GM12878 (cell line): ENCODE measurements around the gene ZNF669. TPM values are rescaled to one million over a fixed set of nuclear protein-coding genes. Genes with fewer than 3 reads are reported as not detected.

Experiments used
- ATAC-seq: fragments of 200-7000 bp; cut with Tn5 transposase; 3 replicates; pipeline ENCODE4 v1.9.1; 2020; ENCODE audit warnings: mild to moderate bottlenecking, moderate library complexity
- BruUV-seq: library from RNA; stranded (reverse); fragments of 400-500 nt; replicated peaks from 2 replicates; lab custom pipeline; 2021; lab: Mats Ljungman, UMichigan
- CTCF ChIA-PET: fragments of 300-600 bp; sonication (Branson Sonifier 250); formaldehyde crosslinking; extraction: SDS; loops from one replicate; lab custom pipeline; 2021; ENCODE audit warnings: inconsistent platforms; lab: Yijun Ruan, JAX
- POLR2A ChIA-PET: fragments of 350-600 bp; formaldehyde crosslinking; extraction: SDS; loops from one replicate; lab custom pipeline; 2021; ENCODE audit warnings: inconsistent platforms; lab: Charles Lee
- RAD21 ChIA-PET: fragments of 300-600 bp; sonication (Branson Sonifier 250); formaldehyde crosslinking; loops from one replicate; lab custom pipeline; 2023; ENCODE audit warnings: antibody characterized with exemption; ENCODE audit not compliant: unreplicated experiment; lab: Charles Lee
- SMC1A ChIA-PET: fragments of 300-600 bp; sonication (Branson Sonifier 250); formaldehyde crosslinking; loops from one replicate; lab custom pipeline; 2023; ENCODE audit not compliant: unreplicated experiment, uncharacterized antibody; lab: Charles Lee
- DNase-seq: peaks from one replicate; pipeline ENCODE4 v3.0.0-alpha.2; 2011; ENCODE audit warnings: low read depth, low spot score
- FAIRE-seq: peaks from 3 replicates; lab custom pipeline; 2011; peaks lifted over from hg19 to GRCh38; lab: Jason Lieb, UNC
- H2AFZ ChIP-seq: 2 replicates; pipeline ENCODE4 v1.6.0; 2011; ENCODE audit warnings: low read depth, low read length, control low read depth; ENCODE audit not compliant: control insufficient read depth
- H3K27ac ChIP-seq: 2 replicates; pipeline ENCODE4 v1.5.1; 2011; ENCODE audit warnings: control low read depth; ENCODE audit not compliant: control insufficient read depth, insufficient read depth
- H3K27me3 ChIP-seq, 2 experiments: replicated peaks in 1 of 2; 2 replicates each; pipeline versions ENCODE4 v1.6.0 to v1.6.1; 2011; ENCODE audit warnings: low read length in 1 of 2; ENCODE audit not compliant: control insufficient read depth in 2 of 2, insufficient read depth in 2 of 2
- H3K36me3 ChIP-seq, 2 experiments: 2 replicates each; pipeline ENCODE4 v1.5.1; 2011; ENCODE audit warnings: low read length in 1 of 2; ENCODE audit not compliant: control insufficient read depth in 2 of 2, insufficient read depth in 2 of 2
- H3K4me1 ChIP-seq: 2 replicates; pipeline ENCODE4 v1.6.1; 2011; ENCODE audit warnings: mild to moderate bottlenecking, low read length, moderate library complexity, mixed read lengths; ENCODE audit not compliant: control insufficient read depth, insufficient read depth
- H3K4me2 ChIP-seq: 2 replicates; pipeline ENCODE4 v1.6.0; 2011; ENCODE audit warnings: control low read depth; ENCODE audit not compliant: control insufficient read depth, insufficient read depth
- H3K4me3 ChIP-seq: fragments of 200-600 bp; sonication (generic); 2 replicates; pipeline ENCODE4 v1.5.1; 2016
- H3K79me2 ChIP-seq: 2 replicates; pipeline ENCODE4 v1.6.0; 2011; ENCODE audit warnings: low read length; ENCODE audit not compliant: control insufficient read depth, insufficient read depth
- H3K9ac ChIP-seq: 2 replicates; pipeline ENCODE4 v1.8.0; 2011; ENCODE audit warnings: low read length, control low read depth, mixed read lengths; ENCODE audit not compliant: control insufficient read depth, insufficient read depth
- H3K9me3 ChIP-seq: replicated peaks from 3 replicates; pipeline ENCODE4 v1.5.1; 2011; ENCODE audit warnings: mild to moderate bottlenecking, low read length; ENCODE audit not compliant: control insufficient read depth, insufficient read depth
- H4K20me1 ChIP-seq: 2 replicates; pipeline ENCODE4 v1.6.0; 2011; ENCODE audit not compliant: control insufficient read depth, insufficient read depth
- BRCA1 ChIP-seq: IDR thresholded peaks from 2 replicates; pipeline ENCODE4 v1.6.1; 2011; ENCODE audit warnings: low read depth, low read length, improper control_type of control experiment
- CHD2 ChIP-seq: IDR thresholded peaks from 2 replicates; pipeline ENCODE4 v1.6.1; 2011; ENCODE audit warnings: low read depth, low read length, improper control_type of control experiment, borderline replicate concordance
- EP300 ChIP-seq, 2 experiments: fragments of 150-350 bp in 1 of 2; IDR thresholded peaks; 2 replicates each; pipeline ENCODE4 v1.6.1; 2011 to 2012; ENCODE audit warnings: low read depth in 2 of 2, low read length in 2 of 2, borderline replicate concordance in 1 of 2, improper control_type of control experiment in 1 of 2, inconsistent platforms in 1 of 2; ENCODE audit not compliant: control insufficient read depth in 1 of 2
- RAD21 ChIP-seq: IDR thresholded peaks from 2 replicates; pipeline ENCODE4 v1.6.1; 2011; ENCODE audit warnings: mild to moderate bottlenecking, low read depth, low read length, moderate library complexity; ENCODE audit not compliant: insufficient read depth
- RELA ChIP-seq: fragments of 450-650 bp; IDR thresholded peaks from 2 replicates; pipeline ENCODE4 v1.8.0; 2014; ENCODE audit warnings: borderline replicate concordance; ENCODE audit not compliant: partially characterized antibody
- SMAD5 ChIP-seq: IDR thresholded peaks from 2 replicates; pipeline ENCODE4 v1.6.1; 2016; ENCODE audit warnings: antibody characterized with exemption, low read depth
- TCF7 ChIP-seq: IDR thresholded peaks from 2 replicates; pipeline ENCODE4 v1.6.1; 2014; ENCODE audit warnings: antibody characterized with exemption, borderline replicate concordance
- YBX1 ChIP-seq: fragments of 450-650 bp; IDR thresholded peaks from 2 replicates; pipeline ENCODE4 v1.6.1; 2016; ENCODE audit warnings: antibody characterized with exemption
- ZNF384 ChIP-seq: IDR thresholded peaks from 2 replicates; pipeline ENCODE4 v1.6.1; 2012; ENCODE audit warnings: low read depth, mild to moderate bottlenecking, low read length, improper control_type of control experiment, borderline replicate concordance
- ZNF622 ChIP-seq: fragments of 450-650 bp; IDR thresholded peaks from 2 replicates; pipeline ENCODE4 v1.6.1; 2017; ENCODE audit warnings: mild to moderate bottlenecking, inconsistent platforms
- WGBS: methylation state at CpG from one replicate; pipeline ENCODE4 v1.1.6; 2016; ENCODE audit warnings: low lambda C conversion rate; ENCODE audit not compliant: insufficient replicate concordance, insufficient coverage; ENCODE audit errors: missing lambda C conversion rate; 5-methylcytosine and 5-hydroxymethylcytosine counted together
- in situ Hi-C: fragments of 300-500 bp; cut with MboI; formaldehyde crosslinking; loops from 9 replicates; pipeline ENCODE4 v1.14.3; 2018; ENCODE audit warnings: mixed read lengths
- intact Hi-C: fragments of 100-400 bp; cut with micrococcal nuclease; formaldehyde crosslinking; loops from one replicate; pipeline ENCODE4 v1.14.2; 2022; ENCODE audit not compliant: unreplicated experiment
- polyA plus RNA-seq, 11 experiments: library from polyadenylated mRNA; depleted of rRNA in 4 of 11; unstranded in 6 of 11; stranded (reverse) in 5 of 11; fragments of >200 nt; fragmentation: Nextera tagmentation in 4 of 11; fragmentation: Illumina TruSeq in 1 of 11; extraction: Ambion mirVana in 4 of 11; extraction: Trizol in 1 of 11; gene quantifications; 1 replicate in 1 of 11; 2 replicates in 10 of 11; pipeline versions ENCODE4 v1.2.1 to v1.2.3, GENCODE V29; 2011 to 2016; ENCODE audit warnings: inconsistent platforms in 2 of 11, missing spikeins in 2 of 11, low read depth in 1 of 11
- total RNA-seq, 4 experiments: library from RNA; depleted of rRNA in 3 of 4; stranded (reverse); fragments of >200 nt in 3 of 4; fragmentation: Illumina TruSeq in 1 of 4; extraction: Trizol in 1 of 4; gene quantifications; 2 replicates each; pipeline versions ENCODE4 v1.2.1 to v1.2.3, GENCODE V29; 2013 to 2021
- TF ChIP-seq, protein P1 (sequence below), 3 experiments: IDR thresholded peaks in 2 of 3; conservative IDR thresholded peaks in 1 of 3; 2 replicates each; pipeline ENCODE4 v1.5.1; 2011; ENCODE audit warnings: low read depth in 3 of 3, low read length in 3 of 3, mild to moderate bottlenecking in 3 of 3, control low read depth in 2 of 3, moderate library complexity in 2 of 3, inconsistent platforms in 1 of 3, mixed read lengths in 1 of 3; ENCODE audit not compliant: control insufficient read depth in 2 of 3, insufficient read depth in 1 of 3; ENCODE audit errors: extremely low read depth in 1 of 3
- TF ChIP-seq, protein P2 (sequence below): fragments of 450-650 bp; IDR thresholded peaks from 2 replicates; pipeline ENCODE4 v1.6.1; 2017; ENCODE audit warnings: mild to moderate bottlenecking, low read depth, inconsistent platforms; ENCODE audit not compliant: poor library complexity, severe bottlenecking

The ZNF669 gene
- total and polyA plus RNA-seq, 10 of the 15 experiments (the other 5 are each of a cell fraction or from before 2014, with no cell fraction given) = 4.8 to 11.1 (median 5.8) TPM

DNA sequence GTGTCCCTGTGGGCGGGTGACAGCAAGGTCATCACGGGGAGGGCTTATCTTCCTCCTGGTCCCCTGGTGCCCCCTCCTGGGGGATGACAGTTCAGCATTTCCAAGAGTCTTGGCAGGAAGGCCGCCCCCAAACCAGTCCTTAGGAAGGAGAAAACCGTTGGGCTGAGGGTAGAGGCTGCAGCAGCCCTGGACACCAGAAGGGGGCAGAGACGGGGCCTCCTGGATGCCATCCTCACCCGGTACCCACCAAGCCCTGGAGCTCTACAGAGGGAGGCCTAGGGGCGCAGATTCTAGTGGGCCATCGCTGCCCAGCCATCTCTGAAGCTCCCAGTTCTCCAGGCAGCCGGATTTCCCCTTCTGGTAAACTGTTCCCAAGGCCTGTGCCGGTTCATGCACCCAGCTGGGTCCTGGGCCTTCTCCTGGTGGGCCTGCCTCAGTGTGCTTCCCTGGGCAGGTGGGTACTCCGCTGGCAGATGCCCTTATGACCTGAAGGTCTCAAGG, 14.8 kb upstream of the ZNF669 start:
- WGBS = 61% methylated on average over 10 of the region's 11 CpGs
- peak; percentile 69 for ATAC-seq
- DNase-seq = no peak
- RAD21 ChIA-PET = no interaction called here
- Histone ChIP-seq H3K9ac (no peak overlapping the region), H3K27ac (no peak overlapping the region), H3K27me3 (no peaks in the 10 kb centered on the region), H2AFZ (no peak overlapping the region), H3K4me1 (no peaks in the 10 kb centered on the region), H3K9me3 (no peaks in the 10 kb centered on the region; the same call in 2 of the 3 replicates), H3K36me3 (no peaks in the 10 kb centered on the region), H3K4me2 (no peak overlapping the region), H3K4me3 (no peak overlapping the region), H4K20me1 (no peaks in the 10 kb centered on the region), H3K79me2 (no peaks in the 10 kb centered on the region)
- BruUV-seq = no TSS peak
- TF ChIP-seq SMAD5 (no peak), CHD2 (no peak), RAD21 (peak; percentile 31; the same call in 1 of the 2 replicates)
- TF ChIP-seq, protein P1, sequence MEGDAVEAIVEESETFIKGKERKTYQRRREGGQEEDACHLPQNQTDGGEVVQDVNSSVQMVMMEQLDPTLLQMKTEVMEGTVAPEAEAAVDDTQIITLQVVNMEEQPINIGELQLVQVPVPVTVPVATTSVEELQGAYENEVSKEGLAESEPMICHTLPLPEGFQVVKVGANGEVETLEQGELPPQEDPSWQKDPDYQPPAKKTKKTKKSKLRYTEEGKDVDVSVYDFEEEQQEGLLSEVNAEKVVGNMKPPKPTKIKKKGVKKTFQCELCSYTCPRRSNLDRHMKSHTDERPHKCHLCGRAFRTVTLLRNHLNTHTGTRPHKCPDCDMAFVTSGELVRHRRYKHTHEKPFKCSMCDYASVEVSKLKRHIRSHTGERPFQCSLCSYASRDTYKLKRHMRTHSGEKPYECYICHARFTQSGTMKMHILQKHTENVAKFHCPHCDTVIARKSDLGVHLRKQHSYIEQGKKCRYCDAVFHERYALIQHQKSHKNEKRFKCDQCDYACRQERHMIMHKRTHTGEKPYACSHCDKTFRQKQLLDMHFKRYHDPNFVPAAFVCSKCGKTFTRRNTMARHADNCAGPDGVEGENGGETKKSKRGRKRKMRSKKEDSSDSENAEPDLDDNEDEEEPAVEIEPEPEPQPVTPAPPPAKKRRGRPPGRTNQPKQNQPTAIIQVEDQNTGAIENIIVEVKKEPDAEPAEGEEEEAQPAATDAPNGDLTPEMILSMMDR (IDR thresholded peaks at IDR 0.05 in 2 of 3, conservative IDR thresholded peaks at IDR 0.05 in 1 of 3; ENCODE audit: control insufficient read depth in 2 of 3, extremely low read depth in 1 of 3, insufficient read depth in 1 of 3, low read depth in 3 of 3, low read length in 3 of 3) = peak; percentile 13 to 32 (median 19); a peak in 4 of 6 replicates
- CTCF ChIA-PET = interaction anchor here (0.5 kb wide), 1 partner anchor 59 kb away, joined by 3 read pairs; no protein-coding TSS in a partner anchor
- no peak for FAIRE-seq
- intact Hi-C loops = no loop called here
- POLR2A ChIA-PET = no interaction called here
- in situ Hi-C loops = no loop called here
- SMC1A ChIA-PET = no interaction called here

DNA sequence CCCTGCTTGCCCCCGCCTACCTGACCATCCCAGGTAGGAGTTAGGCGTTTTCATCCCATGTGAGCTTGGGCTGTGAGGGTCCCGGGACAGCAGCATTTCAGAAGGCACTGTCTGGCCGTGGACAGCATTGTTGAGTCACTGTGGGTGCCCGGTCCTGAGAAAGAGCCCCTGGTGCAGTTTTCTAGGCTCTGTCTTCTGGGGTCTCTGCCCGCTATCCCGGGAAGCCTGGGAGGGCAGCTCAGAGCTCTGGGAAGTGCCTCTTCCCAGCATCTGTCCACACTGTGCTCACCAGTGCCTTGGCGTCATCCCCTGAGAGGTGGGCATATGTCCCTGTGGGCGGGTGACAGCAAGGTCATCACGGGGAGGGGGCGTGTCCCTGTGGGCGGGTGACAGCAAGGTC, 11.4 kb upstream of the ZNF669 start:
- Histone ChIP-seq H3K9me3 (no peaks in the 10 kb centered on the region; the same call in 2 of the 3 replicates), H3K4me3 (no peak overlapping the region), H3K27me3 (peaks cover 1 to 5% of the 10 kb centered on the region in 2 experiments; a peak in 3 of 4 replicates), H3K9ac (no peak overlapping the region), H4K20me1 (no peaks in the 10 kb centered on the region), H3K79me2 (no peaks in the 10 kb centered on the region), H2AFZ (no peak overlapping the region), H3K4me2 (no peak overlapping the region), H3K36me3 (no peaks in the 10 kb centered on the region), H3K4me1 (no peaks in the 10 kb centered on the region), H3K27ac (no peak overlapping the region)
- BruUV-seq = no TSS peak
- FAIRE-seq (no peak), DNase-seq (no peak), ATAC-seq (no peak)
- POLR2A ChIA-PET = no interaction called here
- TF ChIP-seq YBX1 (no peak), BRCA1 (no peak), RELA (no peak), EP300 (IDR thresholded peaks at IDR 0.05; ENCODE audit: borderline replicate concordance in 1 of 2, control insufficient read depth in 1 of 2, low read depth in 2 of 2, low read length in 2 of 2) (no peak), ZNF622 (no peak), ZNF384 (no peak), TCF7 (no peak)
- TF ChIP-seq, protein P2, sequence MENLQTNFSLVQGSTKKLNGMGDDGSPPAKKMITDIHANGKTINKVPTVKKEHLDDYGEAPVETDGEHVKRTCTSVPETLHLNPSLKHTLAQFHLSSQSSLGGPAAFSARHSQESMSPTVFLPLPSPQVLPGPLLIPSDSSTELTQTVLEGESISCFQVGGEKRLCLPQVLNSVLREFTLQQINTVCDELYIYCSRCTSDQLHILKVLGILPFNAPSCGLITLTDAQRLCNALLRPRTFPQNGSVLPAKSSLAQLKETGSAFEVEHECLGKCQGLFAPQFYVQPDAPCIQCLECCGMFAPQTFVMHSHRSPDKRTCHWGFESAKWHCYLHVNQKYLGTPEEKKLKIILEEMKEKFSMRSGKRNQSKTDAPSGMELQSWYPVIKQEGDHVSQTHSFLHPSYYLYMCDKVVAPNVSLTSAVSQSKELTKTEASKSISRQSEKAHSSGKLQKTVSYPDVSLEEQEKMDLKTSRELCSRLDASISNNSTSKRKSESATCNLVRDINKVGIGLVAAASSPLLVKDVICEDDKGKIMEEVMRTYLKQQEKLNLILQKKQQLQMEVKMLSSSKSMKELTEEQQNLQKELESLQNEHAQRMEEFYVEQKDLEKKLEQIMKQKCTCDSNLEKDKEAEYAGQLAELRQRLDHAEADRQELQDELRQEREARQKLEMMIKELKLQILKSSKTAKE = no peak
- in situ Hi-C loops (no loop called here), intact Hi-C loops (no loop called here)
- RAD21 ChIA-PET = no interaction called here
- SMC1A ChIA-PET = no interaction called here
- 80% methylated on average over 8 of the region's 12 CpGs for WGBS
- CTCF ChIA-PET = no interaction called here
